ENCODE results near the gene NEO1.

The NEO1 gene

DNA sequence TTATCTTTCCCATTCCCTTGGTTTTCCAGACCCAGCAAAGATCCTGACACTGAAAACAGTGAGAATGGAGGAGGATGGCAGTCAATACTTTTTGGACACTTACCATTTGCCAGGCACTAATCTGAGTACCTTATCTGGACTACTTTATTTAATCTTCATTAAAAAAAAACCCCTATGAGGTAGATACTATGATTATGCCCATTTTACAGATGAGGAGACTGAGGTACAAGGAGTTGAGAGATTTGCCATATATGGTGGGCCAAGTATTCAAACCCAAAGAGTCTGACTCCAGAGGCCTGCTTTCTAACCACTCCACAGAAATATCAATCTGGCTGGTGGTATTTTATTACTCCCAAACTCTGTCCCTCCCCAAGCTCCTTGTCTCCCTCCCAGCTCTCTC, 296.9 kb downstream of the NEO1 start:
- Mint-ChIP-seq H3K4me1 (no peaks in the 10 kb centered on the region), H3K27ac (no peak overlapping the region), H3K4me3 (no peak overlapping the region), H3K9me3 (no peaks in the 10 kb centered on the region), H3K36me3 (no peaks in the 10 kb centered on the region), H3K27me3 (no peaks in the 10 kb centered on the region)
- ATAC-seq = no peak

- no peak for ATAC-seq
- Mint-ChIP-seq H3K36me3 (no peaks in the 10 kb centered on the region), H3K4me1 (no peaks in the 10 kb centered on the region), H3K9me3 (no peaks in the 10 kb centered on the region), H3K4me3 (no peak overlapping the region), H3K27ac (no peak overlapping the region), H3K27me3 (peaks cover 9% of the 10 kb centered on the region)
These were observed 299.8 kb downstream of the NEO1 start for GRCh38 chr15:73352082-73352481.

DNA sequence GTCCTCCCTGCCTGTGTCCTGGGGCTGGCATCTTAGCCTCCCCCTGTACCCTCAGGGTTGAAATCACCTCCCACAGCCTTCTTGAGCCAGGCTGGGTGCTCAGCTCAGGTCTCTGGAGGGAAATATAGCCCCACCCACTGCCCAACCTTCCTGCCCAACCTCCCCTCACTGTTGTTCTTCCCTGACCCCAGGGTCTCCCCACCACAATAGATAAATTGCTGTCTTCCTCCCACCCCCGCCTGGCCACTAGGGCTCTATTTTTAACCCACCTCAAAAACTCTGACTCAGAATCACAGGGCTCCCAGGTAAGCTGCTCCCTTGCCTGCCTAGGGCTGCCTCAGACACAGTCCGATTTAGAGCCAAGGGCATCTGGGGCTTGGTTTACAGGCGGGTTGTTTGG, 301.5 kb downstream of the NEO1 start:
- no peak overlapping the region for H3K4me3 Mint-ChIP-seq
- H3K36me3 Mint-ChIP-seq = no peaks in the 10 kb centered on the region
- ATAC-seq = no peak
- H3K4me1 Mint-ChIP-seq = no peaks in the 10 kb centered on the region
- H3K27ac Mint-ChIP-seq = no peak overlapping the region
- no peaks in the 10 kb centered on the region for H3K9me3 Mint-ChIP-seq
- peaks cover 24% of the 10 kb centered on the region for H3K27me3 Mint-ChIP-seq

GRCh38 chr15:73354241-73354640, 302.0 kb downstream of the NEO1 start:
- Mint-ChIP-seq H3K4me1 (no peaks in the 10 kb centered on the region), H3K9me3 (no peaks in the 10 kb centered on the region), H3K27me3 (peaks cover 29% of the 10 kb centered on the region), H3K4me3 (no peak overlapping the region), H3K27ac (no peak overlapping the region), H3K36me3 (no peaks in the 10 kb centered on the region)
- ATAC-seq = no peak
